ENCODE results near the gene XYLT2. TPM values are rescaled to one million over a fixed set of nuclear protein-coding genes. Genes with fewer than 3 reads are reported as not detected.

The XYLT2 gene
- polyA plus RNA-seq, 2 of the 4 experiments (the other 2 are of a cell fraction) = 9.7 to 15.8 TPM

DNA sequence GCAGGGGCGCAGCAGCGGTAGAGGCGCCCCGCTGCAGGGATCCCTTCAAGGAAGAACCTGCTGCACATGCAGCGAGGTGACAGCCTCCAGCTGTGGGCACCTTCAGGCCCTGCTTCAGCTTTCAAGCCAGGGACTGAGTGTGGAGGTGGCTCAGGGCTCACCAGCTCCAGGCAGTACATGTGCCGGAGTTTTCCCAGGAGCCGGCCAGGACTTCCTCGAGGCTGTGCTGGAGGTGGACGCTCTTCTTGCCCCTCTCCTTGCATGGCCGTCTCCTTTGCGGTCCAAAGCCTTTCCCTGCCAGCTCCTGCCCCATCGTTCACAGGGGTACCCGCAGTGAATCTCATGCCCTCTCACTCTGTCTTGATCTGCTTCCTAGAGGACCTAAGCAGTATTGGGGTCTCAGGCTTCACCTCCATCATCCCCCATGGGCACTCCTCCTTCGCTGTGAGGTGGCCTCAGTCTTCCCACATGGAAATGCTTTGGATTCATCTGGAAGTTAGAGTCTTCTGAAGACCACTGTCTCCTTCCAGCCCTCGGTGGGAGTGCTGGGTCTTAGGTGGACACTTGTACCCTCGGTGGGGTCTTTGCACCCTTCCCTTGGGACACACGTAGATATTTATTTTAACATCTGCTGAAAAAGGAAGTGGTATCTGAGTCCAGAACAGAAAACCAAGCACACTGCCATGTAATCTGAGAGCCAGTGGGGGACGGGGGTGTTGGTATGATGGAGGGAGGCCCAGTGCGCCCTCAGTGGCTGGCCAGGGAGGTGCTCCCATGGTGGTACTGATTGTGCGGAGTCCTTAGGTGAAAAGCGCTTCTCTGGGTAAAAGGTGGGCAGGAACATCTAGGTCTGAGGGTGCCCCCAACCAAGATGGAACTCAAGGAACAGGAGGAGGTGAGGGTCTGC is 7.0 kb downstream of the XYLT2 start:
- Histone ChIP-seq H3K4me3 (no peak overlapping the region), H3K9me3 (no peaks in the 10 kb centered on the region), H3K27ac (no peak overlapping the region), H3K4me1 (peaks cover 9% of the 10 kb centered on the region; the same call in 2 of the 3 replicates), H3K4me2 (no peak overlapping the region)
- TF ChIP-seq TP53 (CRISPR knock-in tag; IDR thresholded peaks at IDR 0.05) (no peak), CHD2 (IDR thresholded peaks at IDR 0.05; ENCODE audit: low read length, partially characterized antibody) (no peak), FOSL2 (IDR thresholded peaks at IDR 0.05) (no peak), FOSL2 (CRISPR knock-in tag; IDR thresholded peaks at IDR 0.05) (no peak), CHD4 (IDR thresholded peaks at IDR 0.05; ENCODE audit: borderline replicate concordance) (no peak), CTCF (IDR thresholded peaks at IDR 0.05) (no peak), HMGXB4 (CRISPR knock-in tag; IDR thresholded peaks at IDR 0.05; ENCODE audit: borderline replicate concordance) (no peak), ELK1 (IDR thresholded peaks at IDR 0.05; ENCODE audit: low read depth, low read length) (no peak), FOXS1 (CRISPR knock-in tag; IDR thresholded peaks at IDR 0.05) (no peak), TFCP2L1 (CRISPR knock-in tag; IDR thresholded peaks at IDR 0.05) (no peak), MAFK (IDR thresholded peaks at IDR 0.05; ENCODE audit: partially characterized antibody) (no peak), EHF (CRISPR knock-in tag; IDR thresholded peaks at IDR 0.05) (no peak), FOSB (CRISPR knock-in tag; IDR thresholded peaks at IDR 0.05) (no peak), HOXB5 (CRISPR knock-in tag; IDR thresholded peaks at IDR 0.05) (no peak), HEYL (CRISPR knock-in tag; IDR thresholded peaks at IDR 0.05) (no peak)
- TF ChIP-seq, protein P1, sequence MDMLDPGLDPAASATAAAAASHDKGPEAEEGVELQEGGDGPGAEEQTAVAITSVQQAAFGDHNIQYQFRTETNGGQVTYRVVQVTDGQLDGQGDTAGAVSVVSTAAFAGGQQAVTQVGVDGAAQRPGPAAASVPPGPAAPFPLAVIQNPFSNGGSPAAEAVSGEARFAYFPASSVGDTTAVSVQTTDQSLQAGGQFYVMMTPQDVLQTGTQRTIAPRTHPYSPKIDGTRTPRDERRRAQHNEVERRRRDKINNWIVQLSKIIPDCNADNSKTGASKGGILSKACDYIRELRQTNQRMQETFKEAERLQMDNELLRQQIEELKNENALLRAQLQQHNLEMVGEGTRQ (IDR thresholded peaks at IDR 0.05) = no peak
- TF ChIP-seq, protein P2, sequence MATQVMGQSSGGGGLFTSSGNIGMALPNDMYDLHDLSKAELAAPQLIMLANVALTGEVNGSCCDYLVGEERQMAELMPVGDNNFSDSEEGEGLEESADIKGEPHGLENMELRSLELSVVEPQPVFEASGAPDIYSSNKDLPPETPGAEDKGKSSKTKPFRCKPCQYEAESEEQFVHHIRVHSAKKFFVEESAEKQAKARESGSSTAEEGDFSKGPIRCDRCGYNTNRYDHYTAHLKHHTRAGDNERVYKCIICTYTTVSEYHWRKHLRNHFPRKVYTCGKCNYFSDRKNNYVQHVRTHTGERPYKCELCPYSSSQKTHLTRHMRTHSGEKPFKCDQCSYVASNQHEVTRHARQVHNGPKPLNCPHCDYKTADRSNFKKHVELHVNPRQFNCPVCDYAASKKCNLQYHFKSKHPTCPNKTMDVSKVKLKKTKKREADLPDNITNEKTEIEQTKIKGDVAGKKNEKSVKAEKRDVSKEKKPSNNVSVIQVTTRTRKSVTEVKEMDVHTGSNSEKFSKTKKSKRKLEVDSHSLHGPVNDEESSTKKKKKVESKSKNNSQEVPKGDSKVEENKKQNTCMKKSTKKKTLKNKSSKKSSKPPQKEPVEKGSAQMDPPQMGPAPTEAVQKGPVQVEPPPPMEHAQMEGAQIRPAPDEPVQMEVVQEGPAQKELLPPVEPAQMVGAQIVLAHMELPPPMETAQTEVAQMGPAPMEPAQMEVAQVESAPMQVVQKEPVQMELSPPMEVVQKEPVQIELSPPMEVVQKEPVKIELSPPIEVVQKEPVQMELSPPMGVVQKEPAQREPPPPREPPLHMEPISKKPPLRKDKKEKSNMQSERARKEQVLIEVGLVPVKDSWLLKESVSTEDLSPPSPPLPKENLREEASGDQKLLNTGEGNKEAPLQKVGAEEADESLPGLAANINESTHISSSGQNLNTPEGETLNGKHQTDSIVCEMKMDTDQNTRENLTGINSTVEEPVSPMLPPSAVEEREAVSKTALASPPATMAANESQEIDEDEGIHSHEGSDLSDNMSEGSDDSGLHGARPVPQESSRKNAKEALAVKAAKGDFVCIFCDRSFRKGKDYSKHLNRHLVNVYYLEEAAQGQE (IDR thresholded peaks at IDR 0.05) = no peak
- TF ChIP-seq, protein P3, sequence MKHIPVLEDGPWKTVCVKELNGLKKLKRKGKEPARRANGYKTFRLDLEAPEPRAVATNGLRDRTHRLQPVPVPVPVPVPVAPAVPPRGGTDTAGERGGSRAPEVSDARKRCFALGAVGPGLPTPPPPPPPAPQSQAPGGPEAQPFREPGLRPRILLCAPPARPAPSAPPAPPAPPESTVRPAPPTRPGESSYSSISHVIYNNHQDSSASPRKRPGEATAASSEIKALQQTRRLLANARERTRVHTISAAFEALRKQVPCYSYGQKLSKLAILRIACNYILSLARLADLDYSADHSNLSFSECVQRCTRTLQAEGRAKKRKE (CRISPR knock-in tag; IDR thresholded peaks at IDR 0.05; ENCODE audit: low read depth) = no peak
- TF ChIP-seq, protein P4, sequence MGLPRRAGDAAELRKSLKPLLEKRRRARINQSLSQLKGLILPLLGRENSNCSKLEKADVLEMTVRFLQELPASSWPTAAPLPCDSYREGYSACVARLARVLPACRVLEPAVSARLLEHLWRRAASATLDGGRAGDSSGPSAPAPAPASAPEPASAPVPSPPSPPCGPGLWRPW (IDR thresholded peaks at IDR 0.05) = no peak
- no peak for FAIRE-seq
- WGBS (ENCODE audit: missing lambda C conversion rate) = 92% methylated on average over 21 of the region's 21 CpGs
- DNase-seq (ENCODE audit: low read depth in 1 of 2, low spot score in 1 of 2) = no peak
- ChIA-PET POLR2A (interaction anchor here (0.7 kb wide), 1 partner anchor 9 kb away, joined by 3 read pairs; no protein-coding TSS in a partner anchor), CTCF (interaction anchor here (0.6 to 7.6 kb wide), 5 partner anchors 9 to 352 kb away, joined by 3 to 87 read pairs (median 6); partner anchors contain the start of gene LRRC59)
- peak in 1 of 2 experiments; percentile 4; a peak in 2 of 6 replicates for ATAC-seq
